ENCODE data around the gene GSS. TPM values are rescaled to one million over a fixed set of nuclear protein-coding genes. Genes with fewer than 3 reads are reported as not detected.
A peak's percentile ranks its signal among the peaks of the same experiment; 100 is the strongest.

The GSS gene
- total RNA-seq, 4 donors from 2014 or later = 14.1 to 33.0 (median 23.8) TPM

DNA sequence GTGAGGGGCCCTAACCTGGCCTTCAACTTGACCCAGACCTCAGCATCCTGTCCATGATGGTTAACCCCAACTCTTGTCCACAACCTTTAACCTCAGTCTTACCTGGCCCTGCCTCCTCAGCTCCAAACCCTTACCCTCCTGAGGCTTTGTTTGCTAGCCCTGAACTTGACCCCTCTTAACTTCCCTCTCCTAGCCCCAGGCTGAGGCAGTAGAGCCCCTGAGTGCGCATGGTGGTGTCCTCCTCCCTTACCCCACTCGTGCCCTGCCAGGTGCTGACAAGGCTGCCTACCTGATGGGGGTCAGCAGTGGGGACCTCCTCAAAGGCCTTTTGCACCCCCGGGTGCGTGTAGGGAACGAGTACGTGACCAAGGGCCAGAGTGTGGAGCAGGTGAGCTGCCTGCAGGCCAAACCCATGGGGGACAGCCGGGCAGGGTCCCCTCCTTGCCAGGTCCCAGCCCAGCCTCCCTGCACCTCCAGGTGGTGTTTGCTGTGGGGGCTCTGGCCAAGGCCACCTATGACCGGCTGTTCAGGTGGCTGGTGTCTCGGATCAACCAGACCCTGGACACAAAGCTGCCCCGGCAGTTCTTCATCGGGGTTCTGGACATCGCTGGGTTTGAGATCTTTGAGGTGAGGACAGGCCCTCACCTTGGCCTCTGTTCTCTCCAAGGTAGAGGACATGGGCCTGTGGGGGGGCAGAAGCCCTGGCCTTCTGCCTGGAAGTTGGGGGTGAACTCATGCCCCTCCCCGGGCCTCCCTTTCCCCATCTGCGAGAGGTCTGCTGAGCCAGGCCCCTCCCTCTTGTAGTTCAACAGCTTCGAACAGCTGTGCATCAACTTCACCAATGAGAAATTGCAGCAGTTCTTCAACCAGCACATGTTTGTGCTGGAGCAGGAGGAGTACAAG is 31.9 kb upstream of the GSS start:
- Histone ChIP-seq H3K27me3 (peaks cover 0 to 7% (median 0%) of the 10 kb centered on the region in 3 donors), H3K36me3 (no peaks in the 10 kb centered on the region), H3K4me1 (peaks cover 16 to 20% of the 10 kb centered on the region in 2 donors), H3K27ac (peak overlapping the region; percentile 89 to 99 (median 94)), H3K4me3 (no peak overlapping the region), H3K9me3 (no peaks in the 10 kb centered on the region)
- in situ Hi-C loops (cut with MboI; ENCODE audit: low sequenced_read_pairs in 4 of 4) (no loop called here), intact Hi-C loops (cut with DNase I; ENCODE audit: low total_unique reads) (no loop called here)
- DNase-seq (no peak), ATAC-seq (no peak)
- TF ChIP-seq POLR2A (IDR thresholded peaks at IDR 0.05) = no peak
- TF ChIP-seq, protein P1, sequence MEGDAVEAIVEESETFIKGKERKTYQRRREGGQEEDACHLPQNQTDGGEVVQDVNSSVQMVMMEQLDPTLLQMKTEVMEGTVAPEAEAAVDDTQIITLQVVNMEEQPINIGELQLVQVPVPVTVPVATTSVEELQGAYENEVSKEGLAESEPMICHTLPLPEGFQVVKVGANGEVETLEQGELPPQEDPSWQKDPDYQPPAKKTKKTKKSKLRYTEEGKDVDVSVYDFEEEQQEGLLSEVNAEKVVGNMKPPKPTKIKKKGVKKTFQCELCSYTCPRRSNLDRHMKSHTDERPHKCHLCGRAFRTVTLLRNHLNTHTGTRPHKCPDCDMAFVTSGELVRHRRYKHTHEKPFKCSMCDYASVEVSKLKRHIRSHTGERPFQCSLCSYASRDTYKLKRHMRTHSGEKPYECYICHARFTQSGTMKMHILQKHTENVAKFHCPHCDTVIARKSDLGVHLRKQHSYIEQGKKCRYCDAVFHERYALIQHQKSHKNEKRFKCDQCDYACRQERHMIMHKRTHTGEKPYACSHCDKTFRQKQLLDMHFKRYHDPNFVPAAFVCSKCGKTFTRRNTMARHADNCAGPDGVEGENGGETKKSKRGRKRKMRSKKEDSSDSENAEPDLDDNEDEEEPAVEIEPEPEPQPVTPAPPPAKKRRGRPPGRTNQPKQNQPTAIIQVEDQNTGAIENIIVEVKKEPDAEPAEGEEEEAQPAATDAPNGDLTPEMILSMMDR (IDR thresholded peaks at IDR 0.05 in 4 of 5, conservative IDR thresholded peaks at IDR 0.05 in 1 of 5) = no peak

DNA sequence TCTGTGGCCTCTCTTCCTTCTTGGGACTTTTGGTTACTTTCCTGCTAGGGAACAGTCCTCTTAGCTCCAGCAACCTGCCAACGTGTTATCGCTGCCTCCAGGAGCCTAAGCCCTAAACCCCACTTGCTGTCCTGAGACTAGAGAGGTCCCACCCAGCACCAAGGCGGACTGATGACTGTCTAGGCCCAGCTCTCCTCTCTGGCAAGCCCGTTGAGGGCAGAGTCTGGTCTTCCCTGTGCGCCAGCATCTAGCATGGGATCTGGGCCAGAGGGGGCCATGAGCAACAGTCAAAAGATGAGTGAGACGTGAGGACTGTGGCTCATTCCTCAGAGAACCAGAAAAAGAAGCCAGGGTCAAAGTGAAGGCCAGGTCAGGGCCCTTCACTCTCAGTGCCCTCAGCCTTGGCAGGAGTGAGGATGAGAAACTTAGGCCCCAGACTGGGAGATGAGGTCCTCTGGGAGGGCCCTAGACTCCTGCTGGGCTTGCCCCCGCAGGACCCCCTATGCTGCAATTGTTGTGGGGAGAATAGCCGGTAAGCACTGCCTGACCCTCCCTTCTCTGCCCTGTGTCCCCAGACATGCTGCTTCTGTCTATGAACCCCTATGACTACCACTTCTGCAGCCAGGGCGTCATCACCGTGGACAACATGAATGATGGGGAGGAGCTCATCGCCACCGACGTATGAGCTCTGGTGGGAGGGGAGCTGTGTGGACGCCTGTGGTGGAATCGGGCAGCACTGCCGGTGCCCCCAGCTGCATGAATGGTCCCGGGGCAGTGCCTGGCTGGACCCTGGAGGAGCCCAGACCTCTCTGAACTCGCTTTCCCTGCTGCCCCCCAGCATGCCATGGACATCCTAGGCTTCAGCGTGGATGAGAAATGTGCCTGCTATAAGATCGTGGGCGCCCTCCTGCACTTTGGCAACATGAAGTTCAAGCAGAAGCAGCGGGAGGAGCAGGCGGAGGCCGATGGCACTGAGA is 31.0 kb upstream of the GSS start:
- H3K4me1 ChIP-seq = peaks cover 25 to 28% of the 10 kb centered on the region in 2 donors
- peak overlapping the region; percentile 89 to 99 (median 94) for H3K27ac ChIP-seq
- intact Hi-C loops (cut with DNase I; ENCODE audit: low total_unique reads) = no loop called here
- in situ Hi-C loops (cut with MboI; ENCODE audit: low sequenced_read_pairs in 4 of 4) = no loop called here
- no peaks in the 10 kb centered on the region for H3K36me3 ChIP-seq
- ATAC-seq (no peak), DNase-seq (no peak)
- TF ChIP-seq, protein P1 (IDR thresholded peaks at IDR 0.05 in 4 of 5, conservative IDR thresholded peaks at IDR 0.05 in 1 of 5) = no peak
- TF ChIP-seq POLR2A (IDR thresholded peaks at IDR 0.05) = no peak
- H3K9me3 ChIP-seq = no peaks in the 10 kb centered on the region
- peaks cover 0 to 7% (median 0%) of the 10 kb centered on the region in 3 donors for H3K27me3 ChIP-seq
- H3K4me3 ChIP-seq = no peak overlapping the region

DNA sequence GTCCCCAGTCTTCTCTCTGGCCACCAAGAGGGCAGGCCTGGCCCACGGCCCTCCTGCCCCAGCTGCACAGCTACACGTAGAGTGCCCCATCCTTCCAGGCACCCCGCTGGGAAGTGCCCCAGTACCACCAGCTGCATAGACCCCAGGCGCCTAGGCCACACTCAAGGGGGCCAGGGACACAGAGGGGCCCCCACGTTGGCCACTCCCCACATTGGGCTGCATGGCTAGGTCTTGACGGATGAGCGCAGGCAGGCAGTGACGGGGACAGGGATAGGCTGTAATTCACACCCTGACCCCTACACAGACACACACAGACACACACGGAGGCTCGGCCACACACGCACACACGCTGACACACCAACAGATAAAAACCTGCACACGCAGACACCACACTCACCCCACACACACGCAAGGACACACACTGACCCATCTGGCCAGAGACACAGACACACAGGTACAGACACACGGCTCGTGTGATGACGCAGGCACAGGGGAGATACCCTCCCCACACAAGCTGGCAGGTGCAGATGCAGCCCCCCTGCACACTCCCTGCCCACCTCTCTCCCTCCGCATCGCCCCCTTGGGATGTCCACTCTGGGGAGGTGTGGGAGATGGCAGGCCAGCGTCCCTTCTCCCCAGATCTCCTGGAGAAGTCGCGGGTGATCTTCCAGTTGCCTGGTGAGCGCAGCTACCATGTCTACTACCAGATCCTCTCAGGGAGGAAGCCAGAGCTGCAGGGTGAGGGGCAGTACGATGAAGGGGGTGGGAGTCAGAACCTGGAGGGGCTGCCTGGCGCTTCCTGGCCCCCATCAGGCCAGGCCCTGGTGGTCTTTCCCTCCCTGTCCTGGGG is 30.1 kb upstream of the GSS start:
- intact Hi-C loops (cut with DNase I; ENCODE audit: low total_unique reads) = no loop called here
- DNase-seq = no peak
- Histone ChIP-seq H3K4me1 (peaks cover 25 to 33% of the 10 kb centered on the region in 2 donors), H3K4me3 (no peak overlapping the region), H3K36me3 (no peaks in the 10 kb centered on the region), H3K27ac (peak overlapping the region; percentile 89 to 99 (median 94)), H3K27me3 (peaks cover 0 to 7% (median 0%) of the 10 kb centered on the region in 3 donors), H3K9me3 (no peaks in the 10 kb centered on the region)
- in situ Hi-C loops (cut with MboI; ENCODE audit: low sequenced_read_pairs in 4 of 4) = no loop called here
- ATAC-seq = no peak
- TF ChIP-seq, protein P1 (IDR thresholded peaks at IDR 0.05 in 4 of 5, conservative IDR thresholded peaks at IDR 0.05 in 1 of 5) = no peak
- no peak for TF ChIP-seq POLR2A (IDR thresholded peaks at IDR 0.05)

DNA sequence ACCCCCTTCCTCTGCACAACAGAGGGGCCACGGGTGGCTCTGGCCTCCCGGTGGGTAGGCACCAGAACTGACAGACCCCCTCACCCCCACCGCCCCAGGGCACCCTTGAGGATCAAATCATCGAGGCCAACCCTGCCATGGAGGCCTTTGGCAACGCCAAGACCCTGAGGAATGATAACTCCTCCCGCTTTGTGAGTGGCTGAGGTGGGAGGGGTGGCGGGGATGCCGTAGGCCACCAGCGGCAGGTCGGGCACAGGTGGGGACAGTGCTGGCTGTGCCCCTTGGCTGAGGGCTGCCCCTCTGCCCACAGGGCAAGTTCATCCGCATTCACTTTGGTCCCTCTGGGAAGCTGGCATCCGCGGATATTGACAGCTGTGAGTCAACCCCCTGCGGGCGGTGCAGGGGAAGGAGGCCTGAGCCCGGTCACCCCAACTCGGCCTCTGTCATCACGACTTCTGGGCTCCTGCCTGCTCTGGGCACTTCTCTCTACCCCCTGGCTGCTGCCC is 29.2 kb upstream of the GSS start:
- intact Hi-C loops (cut with DNase I; ENCODE audit: low total_unique reads) = no loop called here
- H3K9me3 ChIP-seq = no peaks in the 10 kb centered on the region
- in situ Hi-C loops (cut with MboI; ENCODE audit: low sequenced_read_pairs in 4 of 4) = no loop called here
- H3K27ac ChIP-seq = peak overlapping the region; percentile 89 to 99 (median 94)
- TF ChIP-seq, protein P1 (IDR thresholded peaks at IDR 0.05 in 4 of 5, conservative IDR thresholded peaks at IDR 0.05 in 1 of 5) = no peak
- TF ChIP-seq POLR2A (IDR thresholded peaks at IDR 0.05) = no peak
- ATAC-seq = peak in 1 of 2 donors; percentile 10
- H3K4me1 ChIP-seq = peaks cover 25 to 33% of the 10 kb centered on the region in 2 donors
- H3K27me3 ChIP-seq = peaks cover 0 to 7% (median 0%) of the 10 kb centered on the region in 3 donors
- no peaks in the 10 kb centered on the region for H3K36me3 ChIP-seq
- no peak overlapping the region for H3K4me3 ChIP-seq
- no peak for DNase-seq
